ENCODE data around the gene RNPEP.
"Not testable (repeated sequence)": the region's sequence is repeated elsewhere in the genome, so short reads cannot be mapped to it uniquely, and the experiment has no call there.

The RNPEP gene

GRCh38 chr1:202011994-202012393, 29.5 kb downstream of the RNPEP start:
- DNase-seq, result no peak

DNA sequence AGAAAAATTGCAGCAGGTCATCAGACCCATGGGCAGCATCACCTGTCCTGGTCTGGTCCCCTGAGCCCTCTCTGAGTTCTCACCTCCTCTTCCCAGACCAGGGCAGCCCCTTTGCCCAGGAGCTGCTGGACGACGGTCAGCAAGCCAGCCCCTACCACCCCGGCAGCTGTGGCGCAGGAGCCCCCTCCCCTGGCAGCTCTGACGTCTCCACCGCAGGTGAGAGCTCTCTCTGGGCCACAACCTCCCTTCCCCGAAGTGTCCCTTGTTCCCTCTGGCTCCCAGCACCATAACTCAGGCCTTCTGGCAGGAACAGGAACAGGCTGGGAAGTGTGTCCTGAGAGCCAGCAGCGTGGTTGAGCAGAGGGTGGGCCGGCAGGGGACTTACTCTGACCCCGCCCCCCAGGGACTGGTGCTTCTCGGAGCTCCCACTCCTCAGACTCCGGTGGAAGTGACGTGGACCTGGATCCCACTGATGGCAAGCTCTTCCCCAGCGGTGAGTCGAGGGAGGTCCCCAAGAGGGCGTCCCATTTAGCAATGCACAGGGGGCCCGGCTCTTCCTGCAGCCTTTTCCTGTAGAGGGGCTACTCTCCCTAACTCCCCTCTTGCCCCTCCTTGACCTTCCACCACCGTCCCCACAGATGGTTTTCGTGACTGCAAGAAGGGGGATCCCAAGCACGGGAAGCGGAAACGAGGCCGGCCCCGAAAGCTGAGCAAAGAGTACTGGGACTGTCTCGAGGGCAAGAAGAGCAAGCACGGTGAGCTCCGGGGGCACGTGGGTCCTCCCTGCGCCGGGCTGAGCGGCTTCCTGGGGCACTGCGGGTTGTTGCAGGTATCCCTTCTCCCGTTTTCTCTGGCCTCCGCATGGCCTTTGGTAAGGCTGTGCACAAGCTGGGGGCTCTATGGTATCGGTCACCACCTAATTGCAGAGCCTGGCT, 30.4 kb downstream of the RNPEP start:
- no peak for DNase-seq

DNA sequence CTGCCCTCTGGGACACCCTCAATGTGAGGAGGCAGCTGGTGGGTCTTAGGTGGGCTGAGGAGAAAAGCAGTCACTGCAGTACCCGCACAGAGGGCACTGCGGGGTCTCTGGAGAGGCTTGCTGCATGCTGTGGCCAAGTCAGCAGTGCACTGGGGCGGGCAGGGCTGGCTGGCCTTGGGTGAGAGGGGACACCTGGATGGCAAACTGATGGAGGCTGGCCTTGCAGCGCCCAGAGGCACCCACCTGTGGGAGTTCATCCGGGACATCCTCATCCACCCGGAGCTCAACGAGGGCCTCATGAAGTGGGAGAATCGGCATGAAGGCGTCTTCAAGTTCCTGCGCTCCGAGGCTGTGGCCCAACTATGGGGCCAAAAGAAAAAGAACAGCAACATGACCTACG, 31.2 kb downstream of the RNPEP start:
- no peak for DNase-seq

- DNase-seq, result no peak
Observed at GRCh38 chr1:202014060-202014459, 31.6 kb downstream of the RNPEP start.

DNA sequence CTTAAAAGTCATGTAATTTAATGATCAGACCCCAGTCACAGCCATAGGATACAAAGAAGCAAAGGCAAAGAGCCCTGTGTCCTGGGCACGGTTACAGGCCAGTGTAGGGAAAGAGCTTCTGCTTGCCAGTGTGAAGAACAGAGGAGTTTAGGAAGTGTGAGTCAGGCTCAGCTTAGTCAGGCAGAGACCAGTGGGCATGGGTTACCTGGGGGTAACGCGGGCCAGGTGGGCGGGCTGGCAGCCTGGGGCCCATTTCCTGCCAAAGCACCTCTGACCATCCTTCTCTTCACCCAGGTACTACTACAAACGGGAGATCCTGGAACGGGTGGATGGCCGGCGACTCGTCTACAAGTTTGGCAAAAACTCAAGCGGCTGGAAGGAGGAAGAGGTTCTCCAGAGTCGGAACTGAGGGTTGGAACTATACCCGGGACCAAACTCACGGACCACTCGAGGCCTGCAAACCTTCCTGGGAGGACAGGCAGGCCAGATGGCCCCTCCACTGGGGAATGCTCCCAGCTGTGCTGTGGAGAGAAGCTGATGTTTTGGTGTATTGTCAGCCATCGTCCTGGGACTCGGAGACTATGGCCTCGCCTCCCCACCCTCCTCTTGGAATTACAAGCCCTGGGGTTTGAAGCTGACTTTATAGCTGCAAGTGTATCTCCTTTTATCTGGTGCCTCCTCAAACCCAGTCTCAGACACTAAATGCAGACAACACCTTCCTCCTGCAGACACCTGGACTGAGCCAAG, 32.6 kb downstream of the RNPEP start:
- DNase-seq, result no peak

DNA sequence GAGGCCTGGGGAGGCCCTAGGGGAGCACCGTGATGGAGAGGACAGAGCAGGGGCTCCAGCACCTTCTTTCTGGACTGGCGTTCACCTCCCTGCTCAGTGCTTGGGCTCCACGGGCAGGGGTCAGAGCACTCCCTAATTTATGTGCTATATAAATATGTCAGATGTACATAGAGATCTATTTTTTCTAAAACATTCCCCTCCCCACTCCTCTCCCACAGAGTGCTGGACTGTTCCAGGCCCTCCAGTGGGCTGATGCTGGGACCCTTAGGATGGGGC, 33.2 kb downstream of the RNPEP start:
- DNase-seq, result no peak

DNA sequence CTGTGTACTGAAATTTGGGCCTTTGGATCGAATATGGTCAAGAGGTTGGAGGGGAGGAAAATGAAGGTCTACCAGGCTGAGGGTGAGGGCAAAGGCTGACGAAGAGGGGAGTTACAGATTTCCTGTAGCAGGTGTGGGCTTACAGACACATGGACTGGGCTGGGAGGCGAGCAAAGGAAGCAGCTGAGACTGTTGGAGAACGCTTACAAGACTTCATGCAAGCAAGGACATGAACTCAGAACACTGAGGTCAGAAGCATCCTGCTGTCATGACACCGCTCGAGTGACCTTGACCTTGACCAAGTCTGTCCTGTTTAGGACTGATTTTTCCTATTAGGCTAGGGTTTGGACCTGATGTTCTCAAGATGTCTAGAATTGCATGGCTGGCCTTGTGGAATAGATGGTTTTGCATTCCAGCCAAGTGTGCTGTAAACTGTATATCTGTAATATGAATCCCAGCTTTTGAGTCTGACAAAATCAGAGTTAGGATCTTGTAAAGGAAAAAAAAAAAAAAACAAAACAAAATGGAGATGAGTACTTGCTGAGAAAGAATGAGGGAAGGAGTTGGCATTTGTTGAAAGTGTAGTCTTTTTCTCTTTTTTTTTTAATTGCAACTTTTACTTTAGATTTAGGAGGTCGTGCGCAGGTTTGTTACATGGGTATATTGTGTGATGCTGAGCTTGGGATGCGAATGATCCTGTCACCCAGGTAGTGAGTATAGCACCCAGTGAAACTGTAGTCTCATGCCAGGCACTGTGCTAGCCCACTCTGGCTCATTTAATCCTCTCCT, 33.8 kb downstream of the RNPEP start:
- DNase-seq, result no peak

GRCh38 chr1:202016811-202017748, 34.6 kb downstream of the RNPEP start:
- no peak for DNase-seq

DNA sequence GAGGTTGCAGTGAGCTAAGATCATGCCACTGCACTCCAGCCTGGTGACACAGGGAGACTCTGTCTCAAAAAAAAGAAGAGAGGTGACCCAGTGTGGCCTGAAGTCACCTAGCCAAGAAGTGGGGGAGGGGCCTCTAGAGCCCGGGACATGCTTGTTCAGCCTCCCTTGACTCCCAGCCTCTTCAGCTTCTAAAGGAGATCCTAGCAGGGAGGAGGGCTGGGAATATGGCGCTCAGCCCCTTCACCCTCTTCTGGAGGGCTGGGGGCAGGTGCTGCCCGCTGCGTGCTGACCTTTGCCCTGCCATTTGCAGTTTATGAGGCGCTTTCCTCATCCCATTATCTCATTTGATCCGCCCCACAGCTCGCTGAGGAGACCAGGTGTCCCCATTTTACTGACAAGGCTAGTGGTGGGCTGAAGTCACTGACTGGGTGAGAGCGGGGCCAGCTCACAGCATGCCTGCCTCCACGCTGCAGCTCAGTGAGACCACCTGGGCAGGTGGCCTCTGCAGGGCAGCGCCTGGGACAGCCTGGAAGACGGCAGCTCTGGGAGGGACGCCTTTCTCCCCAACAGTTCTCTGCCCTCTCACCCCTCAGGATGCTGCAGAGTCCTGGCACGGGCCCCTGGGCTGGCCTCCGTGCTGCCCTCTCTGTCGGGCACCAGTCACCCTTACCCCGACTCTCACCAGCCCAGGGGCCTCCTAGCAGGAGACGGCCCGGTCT, 35.5 kb downstream of the RNPEP start:
- DNase-seq, result no peak

GRCh38 chr1:202018468-202019234, 36.2 kb downstream of the RNPEP start:
- no peak for DNase-seq

GRCh38 chr1:202019235-202019558, 36.7 kb downstream of the RNPEP start:
- DNase-seq, result not testable (repeated sequence)

DNA sequence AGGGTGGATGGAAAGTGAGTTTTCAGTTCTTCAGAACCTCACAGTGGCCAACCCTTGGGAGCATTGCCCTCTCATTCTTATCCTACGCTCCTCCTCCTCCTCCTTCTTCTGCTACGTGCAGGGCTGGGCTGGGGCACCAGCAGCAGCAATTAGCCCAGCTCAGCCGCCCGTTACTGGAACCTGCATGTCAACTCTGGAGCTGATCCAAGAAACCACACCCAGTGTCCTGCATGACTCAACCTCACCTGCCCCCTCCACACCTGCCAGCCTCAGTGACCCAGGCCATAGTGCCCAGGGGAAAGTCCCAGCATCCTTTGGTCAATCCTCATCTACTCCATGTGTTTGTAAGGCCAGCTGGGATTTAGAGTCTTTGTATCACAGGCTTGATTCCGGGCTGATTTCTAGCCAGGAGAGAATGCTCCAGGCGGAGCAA, 40.6 kb downstream of the RNPEP start:
- no peak for DNase-seq

- DNase-seq, result no peak
Observed at GRCh38 chr1:202029171-202029665, 46.8 kb downstream of the RNPEP start.

DNA sequence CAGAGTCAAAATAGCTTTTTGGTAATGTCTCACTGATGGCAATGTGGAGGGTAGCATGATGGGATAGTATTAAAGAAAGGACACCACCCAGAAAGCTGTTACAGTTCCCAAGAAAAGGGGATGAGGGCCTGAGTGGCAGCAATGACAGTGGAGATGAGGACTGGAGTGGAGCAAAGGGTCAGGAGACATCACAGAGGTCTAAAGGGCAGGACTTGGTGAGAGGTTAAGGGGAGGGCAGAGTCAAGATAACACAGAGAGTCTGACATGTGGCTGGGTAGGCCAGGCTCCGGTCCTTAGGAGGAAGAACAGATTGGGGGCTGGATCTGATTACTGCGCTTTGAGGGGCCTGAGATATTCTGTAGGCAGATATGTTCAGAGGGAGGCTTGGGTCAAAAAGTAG, 47.3 kb downstream of the RNPEP start:
- no peak for DNase-seq

DNA sequence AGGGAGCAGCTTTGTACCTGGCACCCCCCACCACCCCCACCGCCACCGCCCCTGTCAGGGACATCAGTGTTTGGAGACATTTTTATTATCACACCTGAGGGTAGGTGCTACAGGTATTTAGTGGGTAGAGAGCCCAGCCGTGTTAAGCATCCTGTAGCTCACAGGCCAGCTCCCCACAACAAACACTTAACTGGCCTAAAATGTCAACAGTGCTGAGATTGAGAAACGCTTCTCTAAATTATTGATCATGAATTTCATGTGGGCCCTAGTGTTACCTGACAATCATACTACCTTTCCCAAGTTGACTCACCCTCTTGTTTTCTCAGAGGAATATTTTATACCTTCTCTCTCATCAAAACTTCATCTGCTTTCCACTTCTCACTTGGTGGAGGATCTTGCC, 49.3 kb downstream of the RNPEP start:
- DNase-seq, result no peak

DNA sequence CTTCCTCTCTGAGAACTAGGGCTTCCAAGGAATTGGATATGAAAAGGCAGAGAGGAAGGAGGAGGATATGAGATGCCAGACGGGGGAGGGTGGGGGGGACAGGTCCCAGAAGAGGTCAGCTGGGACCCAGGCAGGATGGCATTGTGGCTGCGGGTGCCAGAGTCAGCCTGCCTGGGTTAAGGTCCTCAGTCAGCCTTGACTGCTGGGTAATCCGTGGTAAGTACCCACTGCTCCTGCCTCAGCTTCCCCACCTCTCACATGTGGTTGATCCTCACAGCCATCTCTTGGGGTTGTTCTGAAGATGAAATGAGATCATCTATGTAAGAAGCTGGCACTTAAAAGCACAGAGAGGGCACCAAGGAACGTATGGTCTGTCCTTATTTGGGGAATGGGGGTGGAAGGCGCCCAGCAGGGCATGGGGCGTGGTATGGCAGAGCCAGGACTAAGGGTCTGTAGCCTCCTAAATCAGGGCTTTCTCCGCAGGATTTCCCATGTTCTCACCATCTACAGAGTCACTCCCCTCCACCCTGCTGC, 51.8 kb downstream of the RNPEP start:
- DNase-seq, result no peak

- no peak for DNase-seq
Observed at GRCh38 chr1:202034683-202035462, 52.4 kb downstream of the RNPEP start.

GRCh38 chr1:202036595-202037387, 54.3 kb downstream of the RNPEP start:
- DNase-seq, result no peak
